Superior temporal gyrus (tissue), 1 donor: ENCODE results near the gene MSL3B.

Experiments used
- DNase-seq: peaks from one replicate; pipeline ENCODE4 v3.0.0-alpha.2; 2016; ENCODE audit errors: extremely low spot score

The MSL3B gene

GRCh38 chr2:233853353-233853752 is 14.8 kb downstream of the MSL3B start:
- DNase-seq, result no peak

GRCh38 chr2:233852056-233852455 is 16.1 kb downstream of the MSL3B start:
- no peak for DNase-seq

GRCh38 chr2:233851169-233851568 is 17.0 kb downstream of the MSL3B start:
- DNase-seq, result no peak

- no peak for DNase-seq
Measured at GRCh38 chr2:233850745-233851144, 17.4 kb downstream of the MSL3B start.

- no peak for DNase-seq
Measured at GRCh38 chr2:233849607-233850271, 18.4 kb downstream of the MSL3B start.

- DNase-seq, result no peak
Measured at GRCh38 chr2:233848276-233848675, 19.9 kb downstream of the MSL3B start.

- DNase-seq, result no peak
Measured at GRCh38 chr2:233847248-233847898, 20.8 kb downstream of the MSL3B start.

- DNase-seq, result no peak
Measured at GRCh38 chr2:233846387-233847247, 21.6 kb downstream of the MSL3B start.

- DNase-seq, result no peak
Measured at GRCh38 chr2:233845301-233846060, 22.7 kb downstream of the MSL3B start.

GRCh38 chr2:233844836-233845235 is 23.4 kb downstream of the MSL3B start:
- DNase-seq, result no peak

GRCh38 chr2:233844064-233844807 is 23.9 kb downstream of the MSL3B start:
- no peak for DNase-seq

- DNase-seq, result no peak
Measured at GRCh38 chr2:233841183-233841582, 27.0 kb downstream of the MSL3B start.

GRCh38 chr2:233840520-233840919 is 27.7 kb downstream of the MSL3B start:
- DNase-seq, result no peak

GRCh38 chr2:233839447-233839820 is 28.8 kb downstream of the MSL3B start:
- DNase-seq, result no peak

GRCh38 chr2:233838726-233839446 is 29.3 kb downstream of the MSL3B start:
- DNase-seq, result no peak

- DNase-seq, result no peak
Measured at GRCh38 chr2:233838251-233838650, 29.9 kb downstream of the MSL3B start.

GRCh38 chr2:233837694-233838229 is 30.4 kb downstream of the MSL3B start:
- no peak for DNase-seq

- no peak for DNase-seq
Measured at GRCh38 chr2:233836359-233836758, 31.8 kb downstream of the MSL3B start.

GRCh38 chr2:233835230-233836186 is 32.7 kb downstream of the MSL3B start:
- DNase-seq, result no peak
